ENCODE data around the gene STAT3.
A peak's percentile ranks its signal among the peaks of the same experiment; 100 is the strongest.
"Not testable (repeated sequence)": the region's sequence is repeated elsewhere in the genome, so short reads cannot be mapped to it uniquely, and the experiment has no call there.

STAT3 gene

DNA sequence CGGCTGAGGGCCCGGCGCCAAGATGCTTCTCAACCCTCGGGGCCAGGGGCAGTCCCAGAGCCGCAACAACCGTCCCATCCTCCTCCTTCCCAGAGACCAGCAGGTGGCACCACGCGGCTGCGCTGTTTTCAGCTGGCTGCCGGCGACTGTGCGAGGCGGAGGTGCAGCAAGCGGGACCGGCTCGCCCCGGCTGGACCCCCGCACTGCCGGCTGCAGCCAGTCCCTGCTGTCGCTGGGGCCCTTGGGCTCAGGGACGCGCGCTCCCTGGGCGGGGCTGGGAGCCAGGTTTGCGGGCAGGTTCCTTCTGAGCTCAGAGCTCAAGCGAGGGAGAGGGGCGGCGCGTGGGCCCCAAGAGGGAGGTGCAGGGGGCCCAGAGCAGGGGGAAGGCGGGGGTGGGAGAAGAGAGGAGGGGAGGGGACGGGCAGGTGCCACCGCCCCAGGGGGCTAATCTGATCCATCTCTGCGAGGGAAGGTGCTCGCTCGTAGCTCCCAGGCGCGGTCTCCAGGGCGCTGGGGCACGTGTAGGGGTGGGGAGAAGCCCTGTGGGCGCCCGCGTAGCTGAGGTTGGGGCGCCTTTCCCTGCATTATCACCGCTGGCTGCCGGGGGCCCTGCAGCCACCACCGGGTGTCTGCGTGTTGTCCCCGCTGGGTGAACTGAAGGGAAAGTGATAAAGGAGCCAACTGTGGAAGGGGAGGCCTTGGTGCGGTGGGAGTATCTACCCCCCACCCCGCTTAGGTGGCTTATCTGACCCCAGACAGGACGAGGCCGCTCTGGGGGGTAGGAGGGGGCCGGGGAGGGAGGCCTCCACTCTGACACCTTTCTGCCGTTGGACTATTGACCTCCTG lies 75.7 kb downstream of the STAT3 start:
- peak; percentile 79 for DNase-seq

DNA sequence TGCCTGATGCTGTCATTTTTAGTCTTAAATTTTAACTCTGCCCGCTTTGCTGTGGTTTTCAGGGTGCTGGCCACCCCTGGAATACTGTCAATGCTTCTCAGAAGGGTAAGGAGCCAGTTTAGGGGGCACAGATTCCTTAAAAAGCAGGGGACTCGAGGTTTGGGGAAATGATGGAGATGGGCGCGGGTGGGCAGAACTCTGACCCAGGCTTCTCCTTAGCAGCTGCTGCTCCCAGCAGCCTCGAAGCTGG lies 76.3 kb downstream of the STAT3 start:
- DNase-seq, result no peak

- no peak for DNase-seq
These were observed 76.8 kb downstream of the STAT3 start for GRCh38 chr17:42311240-42312034.

GRCh38 chr17:42310787-42311215 lies 77.4 kb downstream of the STAT3 start:
- no peak for DNase-seq

GRCh38 chr17:42309986-42310786 lies 78.1 kb downstream of the STAT3 start:
- DNase-seq, result no peak

DNA sequence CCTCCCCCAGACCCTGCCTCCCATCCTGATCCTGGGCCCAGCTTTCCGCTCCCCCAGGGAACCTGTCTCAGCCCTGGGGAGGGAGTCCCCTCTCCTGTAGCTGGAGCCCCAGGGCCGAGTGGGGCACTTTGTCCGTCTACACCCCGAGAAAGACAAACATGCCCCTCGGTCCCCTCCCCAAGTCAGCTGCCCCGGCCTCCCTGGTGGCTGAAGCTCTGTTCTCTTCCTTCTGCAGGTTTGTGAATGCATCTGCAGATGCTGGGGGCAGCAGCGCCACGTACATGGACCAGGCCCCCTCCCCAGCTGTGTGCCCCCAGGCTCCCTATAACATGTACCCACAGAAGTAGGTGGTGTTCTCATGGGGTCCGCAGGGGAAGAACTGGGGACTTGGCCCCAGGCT lies 79.1 kb downstream of the STAT3 start:
- no peak for DNase-seq

- DNase-seq, result no peak
These were observed 79.8 kb downstream of the STAT3 start for GRCh38 chr17:42308446-42308845.

GRCh38 chr17:42307362-42307927 lies 80.8 kb downstream of the STAT3 start:
- no peak for DNase-seq

- DNase-seq, result no peak
These were observed 81.9 kb downstream of the STAT3 start for GRCh38 chr17:42306385-42306667.

GRCh38 chr17:42305543-42306384 lies 82.5 kb downstream of the STAT3 start:
- peak; percentile 28 for DNase-seq

GRCh38 chr17:42305031-42305330 lies 83.3 kb downstream of the STAT3 start:
- DNase-seq, result not testable (repeated sequence)

- DNase-seq, result no peak
These were observed 83.8 kb downstream of the STAT3 start for GRCh38 chr17:42304187-42305030.

DNA sequence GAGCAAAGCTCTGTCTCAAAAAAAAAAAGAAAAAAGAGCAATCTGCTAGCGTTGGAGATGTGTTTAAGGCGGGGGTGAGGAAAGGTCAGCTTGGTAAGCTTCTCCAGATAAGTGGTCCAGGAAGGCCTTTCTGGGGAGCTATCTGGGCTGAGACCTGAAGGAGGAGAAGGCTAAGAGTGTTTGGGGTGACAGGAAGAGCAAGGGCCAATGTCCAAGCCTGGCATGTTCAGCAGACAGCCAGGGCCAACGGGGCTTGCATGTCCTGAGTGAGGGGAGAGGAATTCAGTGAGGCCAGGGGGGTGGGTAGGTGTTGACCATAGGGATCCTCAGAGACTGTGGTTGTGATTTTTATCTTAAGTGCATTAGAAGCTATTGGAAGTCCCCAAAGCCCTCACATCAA lies 84.5 kb downstream of the STAT3 start:
- no peak for DNase-seq

- DNase-seq, result no peak
These were observed 87.2 kb downstream of the STAT3 start for GRCh38 chr17:42301022-42301421.

- DNase-seq, result not testable (repeated sequence)
These were observed 88.3 kb downstream of the STAT3 start for GRCh38 chr17:42299913-42300312.

DNA sequence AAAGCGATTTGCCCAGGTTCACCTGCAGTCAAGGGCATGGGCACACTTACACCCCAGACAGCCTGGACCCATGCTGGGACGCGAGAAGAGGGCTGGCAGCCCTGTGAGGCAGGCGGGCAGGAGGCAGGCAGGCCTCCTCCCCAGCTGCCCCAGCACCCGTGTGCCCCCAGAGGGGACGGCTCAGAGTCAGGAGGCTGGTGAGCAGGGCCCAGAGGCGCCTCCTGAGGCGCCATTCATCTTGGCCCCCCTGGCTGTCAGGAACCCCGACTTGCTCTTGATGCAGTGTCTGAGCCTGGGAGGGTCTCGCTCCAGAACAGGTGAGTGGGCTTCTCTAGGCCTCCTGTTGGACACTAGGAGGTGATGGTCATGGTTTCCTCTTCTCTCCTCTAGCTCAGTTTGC lies 88.9 kb downstream of the STAT3 start:
- not testable (repeated sequence) for DNase-seq

- DNase-seq, result not testable (repeated sequence)
These were observed 90.5 kb downstream of the STAT3 start for GRCh38 chr17:42297775-42298174.

- no peak for DNase-seq
These were observed 92.2 kb downstream of the STAT3 start for GRCh38 chr17:42296012-42296411.

DNA sequence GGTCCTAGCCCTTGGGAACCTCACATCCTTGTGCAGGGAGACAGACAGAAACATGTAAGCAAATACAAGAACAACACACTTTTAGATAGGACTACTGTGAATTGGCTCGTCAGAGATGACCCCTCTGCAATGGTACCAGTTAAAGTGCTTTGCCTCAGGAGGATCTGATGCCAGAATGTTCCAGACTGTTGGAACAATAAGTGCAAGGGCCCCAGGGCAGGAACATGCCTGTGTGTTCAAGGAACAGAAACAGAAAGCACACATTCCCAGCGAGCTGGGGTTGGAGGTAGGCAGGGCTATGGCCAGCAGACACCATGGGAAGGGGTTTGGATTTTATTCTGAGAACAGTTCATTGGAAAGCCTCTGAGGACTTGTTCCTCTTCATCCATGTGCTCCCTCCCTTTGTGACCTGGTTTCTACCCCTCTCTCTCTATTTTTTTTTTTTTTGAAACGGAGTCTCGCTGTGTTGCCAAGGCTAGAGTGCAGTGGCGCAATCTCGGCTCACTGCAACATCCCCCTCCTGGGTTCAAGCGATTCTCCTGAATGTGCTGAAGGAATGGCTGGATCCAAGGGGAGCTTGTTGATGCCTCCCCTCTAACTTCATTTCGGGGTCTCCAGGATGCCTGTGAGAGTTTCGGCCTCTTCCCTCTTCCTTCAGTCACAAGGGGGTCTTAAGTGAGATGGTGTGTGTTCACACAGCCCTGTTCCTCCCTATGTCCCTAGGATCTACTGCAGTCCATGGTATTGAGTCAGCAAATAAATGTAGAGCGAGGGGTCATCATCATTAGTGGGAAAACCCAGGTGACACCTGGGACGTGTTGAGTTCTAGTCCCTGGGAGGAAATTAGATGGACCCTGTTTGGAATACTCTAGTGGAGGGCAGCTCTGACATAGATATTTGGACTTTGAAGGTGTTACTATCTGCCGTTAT lies 93.5 kb downstream of the STAT3 start:
- DNase-seq, result no peak

- no peak for DNase-seq
These were observed 97.1 kb downstream of the STAT3 start for GRCh38 chr17:42291129-42291528.

DNA sequence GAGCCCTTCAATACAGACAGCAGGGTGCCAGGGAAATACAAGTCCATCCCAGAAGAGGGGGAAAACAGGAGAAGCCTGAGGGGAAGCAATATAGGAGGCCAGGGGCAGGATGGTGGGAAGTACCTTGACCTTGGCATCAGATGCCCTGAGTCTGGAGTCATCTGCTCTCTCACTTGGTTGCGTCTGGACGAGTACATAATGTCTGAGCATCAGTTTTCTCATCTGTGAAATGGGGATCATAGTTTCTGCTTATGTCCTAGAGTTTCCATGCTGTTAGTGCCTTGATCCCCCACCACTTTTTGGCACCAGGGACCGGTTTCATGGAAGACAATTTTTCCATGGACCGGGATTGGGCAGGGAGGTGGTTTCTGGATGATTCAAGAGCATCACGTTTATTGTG lies 97.7 kb downstream of the STAT3 start:
- DNase-seq, result no peak

Data from CD4-positive, alpha-beta T cell treated with Interleukin-21 for 1 hour (primary cell).